ENCODE data around the gene ANXA2R. TPM values are rescaled to one million over a fixed set of nuclear protein-coding genes. Genes with fewer than 3 reads are reported as not detected.

Gene ANXA2R
- total and polyA plus RNA-seq, 9 donors, result 1.1 to 2.7 (median 1.6) TPM

DNA sequence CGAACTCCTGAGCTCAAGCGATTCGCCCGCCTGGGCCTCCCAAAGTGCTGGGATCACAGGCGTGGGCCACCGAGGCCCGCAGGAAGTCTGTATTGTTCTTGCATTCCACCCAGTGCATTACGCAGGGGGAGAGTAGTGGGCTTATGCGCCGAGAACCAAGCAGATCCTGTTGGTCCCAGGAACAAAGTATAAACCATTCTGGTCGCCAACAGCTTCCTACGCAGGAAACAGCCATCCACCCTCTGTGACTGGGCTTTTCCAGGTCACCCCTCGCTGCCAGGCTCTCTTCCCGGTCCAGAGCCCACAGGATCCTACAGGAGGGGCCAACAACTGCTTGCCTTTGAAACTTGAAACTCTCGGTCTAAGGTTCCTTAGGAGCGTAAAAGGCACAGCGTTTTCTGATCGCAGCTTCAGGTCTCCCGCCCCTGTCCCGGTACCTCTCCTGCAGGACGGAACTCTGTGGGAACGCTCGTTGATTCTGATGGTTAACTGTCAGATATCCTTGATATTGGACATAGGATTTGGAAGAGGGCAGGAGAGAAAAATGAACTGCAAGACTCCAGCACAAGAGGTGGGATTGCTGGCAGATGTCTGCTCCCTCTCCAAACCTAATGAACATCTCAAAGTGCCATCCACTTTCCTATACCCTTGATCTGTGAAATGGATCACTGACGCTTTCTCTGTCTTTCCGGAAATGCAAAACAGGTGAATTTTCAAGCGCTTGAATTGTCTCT is 4.2 kb upstream of the ANXA2R start:
- WGBS, 3 donors, result 42 to 55% (median 53%) methylated on average over 25 to 26 of the region's 26 CpGs
- H3K27me3 ChIP-seq, result no peaks in the 10 kb centered on the region
- TF ChIP-seq EP300 (IDR thresholded peaks at IDR 0.05) (no peak), POLR2A (IDR thresholded peaks at IDR 0.05) (no peak)
- TF ChIP-seq, protein P1, sequence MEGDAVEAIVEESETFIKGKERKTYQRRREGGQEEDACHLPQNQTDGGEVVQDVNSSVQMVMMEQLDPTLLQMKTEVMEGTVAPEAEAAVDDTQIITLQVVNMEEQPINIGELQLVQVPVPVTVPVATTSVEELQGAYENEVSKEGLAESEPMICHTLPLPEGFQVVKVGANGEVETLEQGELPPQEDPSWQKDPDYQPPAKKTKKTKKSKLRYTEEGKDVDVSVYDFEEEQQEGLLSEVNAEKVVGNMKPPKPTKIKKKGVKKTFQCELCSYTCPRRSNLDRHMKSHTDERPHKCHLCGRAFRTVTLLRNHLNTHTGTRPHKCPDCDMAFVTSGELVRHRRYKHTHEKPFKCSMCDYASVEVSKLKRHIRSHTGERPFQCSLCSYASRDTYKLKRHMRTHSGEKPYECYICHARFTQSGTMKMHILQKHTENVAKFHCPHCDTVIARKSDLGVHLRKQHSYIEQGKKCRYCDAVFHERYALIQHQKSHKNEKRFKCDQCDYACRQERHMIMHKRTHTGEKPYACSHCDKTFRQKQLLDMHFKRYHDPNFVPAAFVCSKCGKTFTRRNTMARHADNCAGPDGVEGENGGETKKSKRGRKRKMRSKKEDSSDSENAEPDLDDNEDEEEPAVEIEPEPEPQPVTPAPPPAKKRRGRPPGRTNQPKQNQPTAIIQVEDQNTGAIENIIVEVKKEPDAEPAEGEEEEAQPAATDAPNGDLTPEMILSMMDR (IDR thresholded peaks at IDR 0.05), result no peak
- DNase-seq, result peak in 4 of 5 donors; percentile 35 to 45 (median 38)
- no peak overlapping the region for H3K4me3 ChIP-seq
- intact Hi-C loops (cut with DNase I), result loop anchor here in 1 of 4 donors (5.0 kb wide), 2 partner anchors 37 to 52 kb away; no protein-coding TSS in a partner anchor
- H3K4me1 ChIP-seq (ENCODE audit: insufficient read depth), result no peaks in the 10 kb centered on the region
- no peaks in the 10 kb centered on the region for H3K36me3 ChIP-seq
- no peak overlapping the region for H3K27ac ChIP-seq
- no peaks in the 10 kb centered on the region for H3K9me3 ChIP-seq

DNA sequence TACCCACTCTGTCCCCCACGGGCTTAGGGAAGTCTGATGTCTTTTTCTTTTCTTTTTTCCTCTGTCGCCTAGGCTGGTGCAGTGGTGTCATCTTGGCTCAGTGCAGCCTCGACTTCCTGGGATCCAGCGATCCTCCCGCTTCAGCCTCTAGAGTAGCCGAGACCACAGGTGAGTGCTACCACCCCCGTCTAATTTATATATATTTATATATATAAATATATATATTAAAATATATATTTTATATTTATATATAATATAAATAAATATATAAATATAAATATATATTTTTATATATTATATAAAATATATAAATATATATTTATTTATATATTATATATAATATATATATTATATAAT is 3.3 kb upstream of the ANXA2R start:
- Histone ChIP-seq H3K27ac (peak overlapping the region; percentile 88 to 92), H3K9me3 (no peaks in the 10 kb centered on the region), H3K36me3 (no peaks in the 10 kb centered on the region), H3K27me3 (no peaks in the 10 kb centered on the region), H3K4me3 (peak overlapping the region; percentile 61), H3K4me1 (ENCODE audit: insufficient read depth) (no peaks in the 10 kb centered on the region)
- WGBS, 3 donors, result 15 to 24% (median 23%) methylated on average over 7 of the region's 7 CpGs
- TF ChIP-seq POLR2A (IDR thresholded peaks at IDR 0.05) (no peak), EP300 (IDR thresholded peaks at IDR 0.05) (no peak)
- TF ChIP-seq, protein P1 (IDR thresholded peaks at IDR 0.05), result no peak
- no peak for DNase-seq
- intact Hi-C loops (cut with DNase I), result loop anchor here in 1 of 4 donors (5.0 kb wide), 2 partner anchors 36 to 51 kb away; no protein-coding TSS in a partner anchor

DNA sequence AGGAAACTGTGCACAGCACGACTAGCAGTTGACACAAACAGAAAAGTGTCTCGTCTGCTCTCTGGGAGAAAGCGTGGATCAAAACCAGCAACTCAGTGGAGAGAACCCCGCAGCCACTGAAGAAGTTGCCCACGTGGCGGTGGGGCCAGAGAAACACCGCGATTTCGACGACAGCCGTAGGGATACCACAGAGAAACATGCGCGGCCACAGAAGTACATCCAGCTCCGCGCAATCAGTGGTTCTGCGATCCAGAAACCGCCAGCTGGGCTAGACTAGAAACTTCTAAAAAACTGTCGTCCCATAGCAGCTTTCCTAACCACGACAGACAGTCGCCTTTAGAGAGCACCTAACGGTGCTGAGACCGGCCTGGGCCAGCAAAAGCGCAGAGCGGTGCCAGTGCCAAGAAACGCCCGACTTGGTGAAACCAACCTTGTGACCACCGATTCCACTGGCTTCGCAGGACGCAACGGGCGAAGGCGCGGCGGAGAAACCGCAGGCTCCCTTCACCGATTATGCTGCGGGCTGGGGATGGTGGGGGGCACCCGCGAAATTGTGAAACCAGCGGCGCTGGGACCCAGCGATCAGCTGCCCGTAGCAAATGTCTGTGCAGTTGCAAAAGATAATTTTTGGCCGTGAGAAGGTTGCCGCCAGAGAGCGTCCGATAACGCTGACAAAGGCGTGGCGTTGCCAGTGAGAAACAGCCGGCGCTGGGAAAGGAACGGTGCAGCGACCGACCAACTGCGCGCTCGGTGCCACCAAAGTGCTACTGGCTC is 2.7 kb upstream of the ANXA2R start:
- Histone ChIP-seq H3K4me3 (peak overlapping the region; percentile 61), H3K27me3 (no peaks in the 10 kb centered on the region), H3K36me3 (no peaks in the 10 kb centered on the region), H3K27ac (peak overlapping the region; percentile 88 to 92), H3K4me1 (ENCODE audit: insufficient read depth) (no peaks in the 10 kb centered on the region), H3K9me3 (no peaks in the 10 kb centered on the region)
- 1% methylated on average over 58 of the region's 58 CpGs for WGBS, 3 donors
- intact Hi-C loops (cut with DNase I), result loop anchor here in 1 of 4 donors (1.0 to 5.0 kb wide), 3 partner anchors 23 to 51 kb away; no protein-coding TSS in a partner anchor
- TF ChIP-seq, protein P1 (IDR thresholded peaks at IDR 0.05), result peak in 1 of 3 donors; percentile 5
- peak; percentile 11 for TF ChIP-seq EP300 (IDR thresholded peaks at IDR 0.05)
- peak; percentile 18 for TF ChIP-seq POLR2A (IDR thresholded peaks at IDR 0.05)
- DNase-seq, result peak; percentile 73 to 75 (median 74)

DNA sequence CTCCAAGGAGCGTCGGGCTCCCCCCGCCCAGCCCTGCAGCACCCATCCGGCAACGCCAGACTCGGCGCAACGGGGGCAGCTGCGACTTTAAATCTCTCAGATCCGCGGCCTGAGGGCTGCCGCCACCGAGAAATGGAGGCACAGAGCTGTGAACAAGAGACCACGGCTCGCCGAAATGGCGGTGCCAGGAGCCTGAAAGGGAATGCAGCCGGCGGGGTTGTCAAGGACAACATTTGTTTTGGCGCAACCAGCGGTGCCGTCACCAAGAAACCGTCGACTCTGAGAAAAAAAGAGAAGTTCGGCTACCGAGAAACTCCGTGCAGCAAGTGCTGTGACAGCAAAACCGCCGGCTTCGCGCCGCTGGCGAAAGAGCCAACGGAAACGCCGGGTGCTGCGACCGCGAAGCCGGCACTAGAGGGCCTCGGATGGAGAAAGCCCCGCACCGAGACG is 2.1 kb upstream of the ANXA2R start:
- Histone ChIP-seq H3K4me1 (ENCODE audit: insufficient read depth) (no peaks in the 10 kb centered on the region), H3K9me3 (no peaks in the 10 kb centered on the region), H3K4me3 (peak overlapping the region; percentile 61), H3K27me3 (no peaks in the 10 kb centered on the region), H3K27ac (peak overlapping the region; percentile 88 to 92), H3K36me3 (no peaks in the 10 kb centered on the region)
- intact Hi-C loops (cut with DNase I), result loop anchor here in 1 of 4 donors (1.0 to 5.0 kb wide), 3 partner anchors 24 to 50 kb away; no protein-coding TSS in a partner anchor
- WGBS, 3 donors, result 0 to 1% (median 0%) methylated on average over 40 to 44 of the region's 44 CpGs
- TF ChIP-seq, protein P1 (IDR thresholded peaks at IDR 0.05), result peak in 1 of 3 donors; percentile 13
- TF ChIP-seq EP300 (IDR thresholded peaks at IDR 0.05), result no peak
- peak; percentile 60 to 78 (median 71) for DNase-seq

Measured in ovary (tissue), 9 donors.